Stimulated activated naive CD8-positive, alpha-beta T cell treated with anti-CD3 and anti-CD28 coated beads, Interleukin-15, Interleukin-2, amounts not matched to agents 100 ng/mL and 50 ng/mL, for 24 hours (primary cell): ENCODE results near the gene APOBEC3A.
"Not testable (repeated sequence)": the region's sequence is repeated elsewhere in the genome, so short reads cannot be mapped to it uniquely, and the experiment has no call there.

Source experiments
- H3K27ac Mint-ChIP-seq: one replicate; pipeline ENCODE4 v1.8.0; 2021; ENCODE audit warnings: mild to moderate bottlenecking, mixed read lengths
- H3K27me3 Mint-ChIP-seq: one replicate; pipeline ENCODE4 v1.8.0; 2021; ENCODE audit warnings: mixed read lengths
- H3K36me3 Mint-ChIP-seq: one replicate; pipeline ENCODE4 v1.8.0; 2021; ENCODE audit warnings: low read depth, mixed read lengths
- H3K4me1 Mint-ChIP-seq: one replicate; pipeline ENCODE4 v1.8.0; 2021; ENCODE audit warnings: low read depth, mixed read lengths
- H3K4me3 Mint-ChIP-seq: one replicate; pipeline ENCODE4 v1.8.0; 2021; ENCODE audit warnings: mild to moderate bottlenecking, mixed read lengths
- H3K9me3 Mint-ChIP-seq: one replicate; pipeline ENCODE4 v1.8.0; 2021; ENCODE audit warnings: mixed read lengths

The APOBEC3A gene

GRCh38 chr22:38992871-38993371, 35.5 kb downstream of the APOBEC3A start:
- not testable (repeated sequence) for H3K9me3 Mint-ChIP-seq, H3K36me3 Mint-ChIP-seq, H3K4me3 Mint-ChIP-seq, H3K4me1 Mint-ChIP-seq
- Mint-ChIP-seq H3K27me3 (peaks cover 18% of the 10 kb centered on the region), H3K27ac (peak overlapping the region; percentile 5)

GRCh38 chr22:38996105-38996504, 38.7 kb downstream of the APOBEC3A start:
- Mint-ChIP-seq H3K4me3 (no peak overlapping the region), H3K36me3 (no peaks in the 10 kb centered on the region), H3K4me1 (peaks cover 6% of the 10 kb centered on the region), H3K27me3 (peaks cover 22% of the 10 kb centered on the region), H3K9me3 (no peaks in the 10 kb centered on the region), H3K27ac (no peak overlapping the region)

- Mint-ChIP-seq H3K4me1 (peaks cover 6% of the 10 kb centered on the region), H3K9me3 (no peaks in the 10 kb centered on the region), H3K27ac (no peak overlapping the region), H3K36me3 (no peaks in the 10 kb centered on the region), H3K4me3 (no peak overlapping the region), H3K27me3 (peaks cover 22% of the 10 kb centered on the region)
Observed at GRCh38 chr22:38997518-38997917, 40.1 kb downstream of the APOBEC3A start.

GRCh38 chr22:39003165-39003638, 45.8 kb downstream of the APOBEC3A start:
- H3K9me3 Mint-ChIP-seq, result no peaks in the 10 kb centered on the region
- H3K4me1 Mint-ChIP-seq, result peaks cover 10% of the 10 kb centered on the region
- H3K4me3 Mint-ChIP-seq, result no peak overlapping the region
- H3K36me3 Mint-ChIP-seq, result no peaks in the 10 kb centered on the region
- H3K27ac Mint-ChIP-seq, result no peak overlapping the region
- H3K27me3 Mint-ChIP-seq, result peaks cover under 1% of the 10 kb centered on the region

- Mint-ChIP-seq H3K27ac (no peak overlapping the region), H3K27me3 (no peaks in the 10 kb centered on the region), H3K36me3 (no peaks in the 10 kb centered on the region), H3K9me3 (no peaks in the 10 kb centered on the region), H3K4me3 (no peak overlapping the region), H3K4me1 (peaks cover 10% of the 10 kb centered on the region)
Observed at GRCh38 chr22:39007177-39007576, 49.8 kb downstream of the APOBEC3A start.

GRCh38 chr22:39008271-39008850, 51.0 kb downstream of the APOBEC3A start:
- not testable (repeated sequence) for H3K36me3 Mint-ChIP-seq, H3K4me3 Mint-ChIP-seq, H3K4me1 Mint-ChIP-seq, H3K9me3 Mint-ChIP-seq, H3K27me3 Mint-ChIP-seq, H3K27ac Mint-ChIP-seq

GRCh38 chr22:39010946-39011345, 53.5 kb downstream of the APOBEC3A start:
- H3K27ac Mint-ChIP-seq, result no peak overlapping the region
- no peak overlapping the region for H3K4me3 Mint-ChIP-seq
- H3K9me3 Mint-ChIP-seq, result no peaks in the 10 kb centered on the region
- H3K4me1 Mint-ChIP-seq, result peaks cover 16% of the 10 kb centered on the region
- no peaks in the 10 kb centered on the region for H3K27me3 Mint-ChIP-seq
- no peaks in the 10 kb centered on the region for H3K36me3 Mint-ChIP-seq
